Measurements from ENCODE around the gene BBS5. TPM values are rescaled to one million over a fixed set of nuclear protein-coding genes. Genes with fewer than 3 reads are reported as not detected.

BBS5 gene
- total RNA-seq, 1 donor from 2014 or later = 8.4 TPM

DNA sequence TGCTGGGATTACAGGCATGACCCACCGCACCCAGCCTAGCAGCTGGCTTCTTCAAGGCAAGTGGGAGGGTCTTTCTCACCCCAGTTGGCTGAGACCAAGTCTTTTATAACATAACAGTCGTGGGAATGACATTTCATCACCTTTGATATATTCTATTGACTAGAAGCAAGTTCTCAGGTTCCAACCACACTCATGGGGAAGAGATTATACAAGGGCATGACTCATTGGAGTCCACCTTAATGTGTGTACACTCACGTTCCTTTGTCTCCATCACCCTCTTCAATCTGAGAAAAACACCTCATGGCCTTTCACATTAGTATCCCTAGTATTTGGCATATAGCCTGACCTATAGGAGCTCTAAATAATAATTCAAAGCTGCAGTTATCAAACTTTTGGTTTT, 2.8 kb upstream of the BBS5 start:
- TF ChIP-seq, protein P1, sequence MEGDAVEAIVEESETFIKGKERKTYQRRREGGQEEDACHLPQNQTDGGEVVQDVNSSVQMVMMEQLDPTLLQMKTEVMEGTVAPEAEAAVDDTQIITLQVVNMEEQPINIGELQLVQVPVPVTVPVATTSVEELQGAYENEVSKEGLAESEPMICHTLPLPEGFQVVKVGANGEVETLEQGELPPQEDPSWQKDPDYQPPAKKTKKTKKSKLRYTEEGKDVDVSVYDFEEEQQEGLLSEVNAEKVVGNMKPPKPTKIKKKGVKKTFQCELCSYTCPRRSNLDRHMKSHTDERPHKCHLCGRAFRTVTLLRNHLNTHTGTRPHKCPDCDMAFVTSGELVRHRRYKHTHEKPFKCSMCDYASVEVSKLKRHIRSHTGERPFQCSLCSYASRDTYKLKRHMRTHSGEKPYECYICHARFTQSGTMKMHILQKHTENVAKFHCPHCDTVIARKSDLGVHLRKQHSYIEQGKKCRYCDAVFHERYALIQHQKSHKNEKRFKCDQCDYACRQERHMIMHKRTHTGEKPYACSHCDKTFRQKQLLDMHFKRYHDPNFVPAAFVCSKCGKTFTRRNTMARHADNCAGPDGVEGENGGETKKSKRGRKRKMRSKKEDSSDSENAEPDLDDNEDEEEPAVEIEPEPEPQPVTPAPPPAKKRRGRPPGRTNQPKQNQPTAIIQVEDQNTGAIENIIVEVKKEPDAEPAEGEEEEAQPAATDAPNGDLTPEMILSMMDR (IDR thresholded peaks at IDR 0.05; ENCODE audit: borderline replicate concordance) = no peak
- DNase-seq = no peak
- no peaks in the 10 kb centered on the region for H3K27me3 ChIP-seq (ENCODE audit: low read depth)
- H3K27ac ChIP-seq (replicated peaks) = no peak overlapping the region
- no peaks in the 10 kb centered on the region for H3K9me3 ChIP-seq (replicated peaks)
- intact Hi-C loops (cut with micrococcal nuclease) = no loop called here
- no peaks in the 10 kb centered on the region for H3K36me3 ChIP-seq
- H3K4me1 ChIP-seq = peaks cover 18% of the 10 kb centered on the region
- H3K4me3 ChIP-seq = no peak overlapping the region

DNA sequence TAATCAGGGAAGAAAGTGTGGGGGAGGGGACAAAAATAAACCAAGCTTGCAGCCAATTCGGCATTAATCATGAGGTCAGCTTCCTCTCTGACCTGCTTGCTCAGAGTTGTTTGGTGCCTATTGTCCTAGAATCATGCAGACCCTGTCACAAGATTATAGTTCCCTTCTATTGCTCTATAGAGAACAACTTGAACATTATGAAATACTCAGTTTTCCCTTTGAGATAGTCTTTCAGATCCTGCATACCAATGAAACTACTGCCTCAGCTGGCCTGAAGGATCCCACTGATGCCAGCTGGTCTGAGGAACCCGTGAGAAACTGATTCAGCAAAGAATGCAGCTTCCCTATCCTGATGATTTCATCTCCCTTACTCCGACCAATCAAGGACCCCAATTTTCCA, 955 bp upstream of the BBS5 start:
- Histone ChIP-seq H3K4me3 (no peak overlapping the region), H3K4me1 (peaks cover 18% of the 10 kb centered on the region), H3K27me3 (ENCODE audit: low read depth) (no peaks in the 10 kb centered on the region), H3K9me3 (replicated peaks) (no peaks in the 10 kb centered on the region), H3K27ac (replicated peaks) (no peak overlapping the region), H3K36me3 (peaks cover 12% of the 10 kb centered on the region)
- intact Hi-C loops (cut with micrococcal nuclease) = no loop called here
- TF ChIP-seq, protein P1 (IDR thresholded peaks at IDR 0.05; ENCODE audit: borderline replicate concordance) = no peak
- no peak for DNase-seq

DNA sequence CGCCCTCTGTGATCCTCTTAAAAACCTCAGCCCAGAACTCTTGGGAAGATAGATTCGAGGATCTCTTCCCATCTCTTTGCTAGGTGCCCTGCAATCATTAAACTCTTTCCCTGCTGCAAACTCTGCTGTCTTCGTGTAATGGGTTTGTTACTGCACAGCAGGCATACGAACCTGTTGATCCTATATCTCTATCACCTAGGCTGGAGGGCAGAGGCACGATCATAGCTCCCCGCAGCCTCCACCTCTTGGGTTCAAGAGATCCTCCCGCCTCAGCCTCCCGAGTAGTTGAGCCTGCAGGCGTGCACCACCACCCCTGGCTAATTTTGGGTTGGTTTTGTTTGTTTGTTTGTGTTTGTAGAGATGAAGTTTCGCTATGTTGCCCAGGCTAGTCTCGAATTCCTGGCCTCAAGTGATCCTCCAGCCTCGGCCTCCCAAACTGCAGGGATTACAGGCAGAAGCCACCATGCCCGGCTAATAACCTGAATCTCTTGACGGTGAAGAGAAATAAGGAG, 493 bp upstream of the BBS5 start:
- Histone ChIP-seq H3K4me3 (peak overlapping the region; percentile 90), H3K27me3 (ENCODE audit: low read depth) (no peaks in the 10 kb centered on the region), H3K36me3 (peaks cover 17% of the 10 kb centered on the region), H3K4me1 (peaks cover 18% of the 10 kb centered on the region), H3K9me3 (replicated peaks) (no peaks in the 10 kb centered on the region), H3K27ac (replicated peaks) (peak overlapping the region; percentile 83)
- TF ChIP-seq, protein P1 (IDR thresholded peaks at IDR 0.05; ENCODE audit: borderline replicate concordance) = no peak
- intact Hi-C loops (cut with micrococcal nuclease) = no loop called here
- no peak for DNase-seq

GRCh38 chr2:169480079-169480465, 778 bp downstream of the BBS5 start:
- Histone ChIP-seq H3K27ac (replicated peaks) (peak overlapping the region; percentile 83), H3K27me3 (ENCODE audit: low read depth) (no peaks in the 10 kb centered on the region), H3K36me3 (peaks cover 23% of the 10 kb centered on the region), H3K9me3 (replicated peaks) (no peaks in the 10 kb centered on the region), H3K4me3 (peak overlapping the region; percentile 90), H3K4me1 (peaks cover 18% of the 10 kb centered on the region)
- no peak for DNase-seq
- TF ChIP-seq, protein P1 (IDR thresholded peaks at IDR 0.05; ENCODE audit: borderline replicate concordance) = no peak
- intact Hi-C loops (cut with micrococcal nuclease) = no loop called here

- Histone ChIP-seq H3K9me3 (replicated peaks) (no peaks in the 10 kb centered on the region), H3K27me3 (ENCODE audit: low read depth) (no peaks in the 10 kb centered on the region), H3K4me1 (no peaks in the 10 kb centered on the region), H3K4me3 (no peak overlapping the region), H3K36me3 (peaks cover 38% of the 10 kb centered on the region), H3K27ac (replicated peaks) (no peak overlapping the region)
- intact Hi-C loops (cut with micrococcal nuclease) = no loop called here
- DNase-seq = no peak
- TF ChIP-seq, protein P1 (IDR thresholded peaks at IDR 0.05; ENCODE audit: borderline replicate concordance) = no peak
These were observed 6.4 kb downstream of the BBS5 start for GRCh38 chr2:169485650-169486138.
